GM20000 (cell line): ENCODE measurements around the gene ABHD14A.

Experiments used
- DNase-seq: peaks from one replicate; pipeline ENCODE4 v3.0.0; 2012; ENCODE audit warnings: low spot score
- TF ChIP-seq, protein P1 (sequence below): IDR thresholded peaks from 2 replicates; pipeline ENCODE4 v1.5.1; 2012; ENCODE audit warnings: mild to moderate bottlenecking, control low read depth; ENCODE audit errors: extremely low read depth, missing control alignments

The ABHD14A gene

GRCh38 chr3:51943451-51944391 lies 31.1 kb upstream of the ABHD14A start:
- DNase-seq, result no peak
- TF ChIP-seq, protein P1, sequence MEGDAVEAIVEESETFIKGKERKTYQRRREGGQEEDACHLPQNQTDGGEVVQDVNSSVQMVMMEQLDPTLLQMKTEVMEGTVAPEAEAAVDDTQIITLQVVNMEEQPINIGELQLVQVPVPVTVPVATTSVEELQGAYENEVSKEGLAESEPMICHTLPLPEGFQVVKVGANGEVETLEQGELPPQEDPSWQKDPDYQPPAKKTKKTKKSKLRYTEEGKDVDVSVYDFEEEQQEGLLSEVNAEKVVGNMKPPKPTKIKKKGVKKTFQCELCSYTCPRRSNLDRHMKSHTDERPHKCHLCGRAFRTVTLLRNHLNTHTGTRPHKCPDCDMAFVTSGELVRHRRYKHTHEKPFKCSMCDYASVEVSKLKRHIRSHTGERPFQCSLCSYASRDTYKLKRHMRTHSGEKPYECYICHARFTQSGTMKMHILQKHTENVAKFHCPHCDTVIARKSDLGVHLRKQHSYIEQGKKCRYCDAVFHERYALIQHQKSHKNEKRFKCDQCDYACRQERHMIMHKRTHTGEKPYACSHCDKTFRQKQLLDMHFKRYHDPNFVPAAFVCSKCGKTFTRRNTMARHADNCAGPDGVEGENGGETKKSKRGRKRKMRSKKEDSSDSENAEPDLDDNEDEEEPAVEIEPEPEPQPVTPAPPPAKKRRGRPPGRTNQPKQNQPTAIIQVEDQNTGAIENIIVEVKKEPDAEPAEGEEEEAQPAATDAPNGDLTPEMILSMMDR, result no peak

DNA sequence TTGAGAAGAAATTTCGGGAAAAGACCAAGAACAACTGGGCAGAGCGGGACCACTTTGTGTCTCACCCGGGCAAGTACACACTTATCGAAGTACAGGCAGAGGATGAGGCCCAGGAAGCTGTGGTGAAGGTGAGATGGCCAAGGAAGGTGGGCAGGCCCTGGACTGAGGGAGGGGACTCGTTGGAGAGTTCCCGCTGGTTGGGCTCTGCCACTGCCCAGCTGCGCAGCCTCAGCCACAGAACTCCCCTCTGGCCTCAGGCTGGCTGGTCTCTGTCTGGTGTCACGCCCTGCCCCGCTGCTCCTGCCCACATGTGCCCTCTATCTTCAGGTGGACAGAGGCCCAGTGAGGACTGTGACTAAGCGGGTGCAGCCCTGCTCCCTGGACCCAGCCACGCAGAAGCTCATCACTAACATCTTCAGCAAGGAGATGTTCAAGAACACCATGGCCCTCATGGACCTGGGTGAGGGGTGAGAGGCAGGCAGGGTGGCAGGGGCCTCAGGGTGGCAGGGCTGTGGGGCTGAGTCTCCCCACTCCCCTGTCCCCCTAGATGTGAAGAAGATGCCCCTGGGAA lies 30.3 kb upstream of the ABHD14A start:
- TF ChIP-seq, protein P1, result no peak

GRCh38 chr3:51945031-51945840 lies 29.6 kb upstream of the ABHD14A start:
- TF ChIP-seq, protein P1, result no peak

More for the DNA sequence above, 30.3 kb upstream of the ABHD14A start:
- DNase-seq, result no peak

DNA sequence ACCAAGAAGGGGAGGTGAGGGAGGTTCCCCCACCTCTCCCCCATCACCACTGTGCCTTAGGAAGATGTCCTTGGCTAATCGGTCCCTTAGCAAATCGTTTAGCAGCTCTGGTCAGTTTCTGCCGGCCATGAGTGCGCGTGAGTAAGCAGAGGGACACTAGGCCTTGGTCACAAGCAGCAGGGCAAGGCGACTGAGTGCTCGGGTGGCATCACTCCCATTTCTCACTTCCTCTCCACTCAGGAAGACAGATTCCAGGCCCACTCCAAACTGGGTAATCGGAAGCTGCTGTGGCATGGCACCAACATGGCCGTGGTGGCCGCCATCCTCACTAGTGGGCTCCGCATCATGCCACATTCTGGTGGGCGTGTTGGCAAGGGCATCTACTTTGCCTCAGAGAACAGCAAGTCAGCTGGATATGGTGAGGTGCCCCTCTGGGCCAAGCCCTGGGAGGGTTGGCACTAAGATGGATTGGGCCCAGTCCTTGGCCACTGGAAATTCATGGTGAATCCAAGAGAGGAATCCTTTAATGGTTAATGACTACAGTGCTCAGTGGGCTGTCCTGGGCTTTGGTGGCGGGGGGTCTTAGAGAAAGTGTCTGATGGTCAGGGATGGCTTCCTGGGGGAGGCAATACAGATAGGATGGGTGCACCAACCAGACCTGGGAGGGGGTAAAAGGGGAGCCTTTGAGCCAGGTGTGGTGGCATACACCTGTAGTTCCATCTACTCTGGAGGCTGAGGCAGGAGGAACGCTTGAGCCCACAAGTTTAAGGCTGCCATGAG lies 28.7 kb upstream of the ABHD14A start:
- DNase-seq, result no peak
- TF ChIP-seq, protein P1, result no peak

More at GRCh38 chr3:51945031-51945840, 29.6 kb upstream of the ABHD14A start:
- no peak for DNase-seq

DNA sequence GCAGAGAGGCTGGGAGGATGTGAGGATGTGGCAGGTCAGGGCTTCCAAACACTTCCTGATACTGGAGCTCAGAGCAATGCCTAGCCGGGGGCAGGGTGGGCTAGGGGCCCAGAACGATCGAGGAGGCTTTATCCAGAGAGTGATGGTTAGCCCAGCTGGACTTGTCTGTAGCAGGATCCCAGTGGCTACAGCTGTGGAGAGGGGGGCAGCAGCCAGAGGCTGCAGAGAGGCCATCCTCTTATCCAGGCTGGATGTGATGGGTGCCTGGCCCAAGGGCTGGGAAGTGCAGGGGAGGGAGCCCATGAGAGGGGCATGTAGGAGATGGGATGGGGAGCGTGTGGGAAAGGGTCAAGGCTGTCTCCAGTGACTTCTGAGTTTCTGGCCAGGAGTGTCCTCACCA lies 28.1 kb upstream of the ABHD14A start:
- DNase-seq, result no peak
- TF ChIP-seq, protein P1, result no peak

DNA sequence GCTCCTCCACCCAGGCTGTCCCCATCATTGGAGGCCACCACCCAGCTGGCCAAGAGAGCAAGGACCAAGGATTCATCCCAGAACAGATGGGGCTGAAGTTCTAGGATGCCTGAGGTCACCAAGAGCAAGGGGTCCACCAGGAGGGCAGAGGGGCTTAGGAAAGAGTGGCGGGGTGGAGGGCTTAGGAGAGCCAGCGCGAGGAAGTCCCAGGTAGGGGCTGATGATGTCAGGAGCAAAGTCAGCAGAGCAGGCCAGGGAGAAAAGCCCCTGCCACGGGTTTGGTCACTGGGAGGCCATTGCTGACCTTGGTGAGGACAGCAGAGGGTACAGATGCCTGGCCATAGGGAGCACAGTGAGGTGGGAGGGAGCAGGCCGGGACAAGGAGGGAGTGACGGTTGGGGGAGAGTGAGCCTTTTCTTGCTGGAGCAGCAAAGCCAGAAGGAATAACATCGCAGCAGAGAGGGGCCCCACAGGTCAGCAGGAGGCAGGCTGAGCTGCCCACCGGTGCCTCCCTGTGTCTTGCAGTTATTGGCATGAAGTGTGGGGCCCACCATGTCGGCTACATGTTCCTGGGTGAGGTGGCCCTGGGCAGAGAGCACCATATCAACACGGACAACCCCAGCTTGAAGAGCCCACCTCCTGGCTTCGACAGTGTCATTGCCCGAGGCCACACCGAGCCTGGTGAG lies 27.5 kb upstream of the ABHD14A start:
- no peak for DNase-seq
- TF ChIP-seq, protein P1, result no peak
